GM19193 (cell line): ENCODE data around the gene CAPN3.

ENCODE experiments used
- POLR2A ChIP-seq: IDR thresholded peaks from 4 replicates; pipeline ENCODE4 v1.6.1; 2011; ENCODE audit not compliant: insufficient read depth, insufficient read length; ENCODE audit errors: extremely low read depth

The CAPN3 gene

DNA sequence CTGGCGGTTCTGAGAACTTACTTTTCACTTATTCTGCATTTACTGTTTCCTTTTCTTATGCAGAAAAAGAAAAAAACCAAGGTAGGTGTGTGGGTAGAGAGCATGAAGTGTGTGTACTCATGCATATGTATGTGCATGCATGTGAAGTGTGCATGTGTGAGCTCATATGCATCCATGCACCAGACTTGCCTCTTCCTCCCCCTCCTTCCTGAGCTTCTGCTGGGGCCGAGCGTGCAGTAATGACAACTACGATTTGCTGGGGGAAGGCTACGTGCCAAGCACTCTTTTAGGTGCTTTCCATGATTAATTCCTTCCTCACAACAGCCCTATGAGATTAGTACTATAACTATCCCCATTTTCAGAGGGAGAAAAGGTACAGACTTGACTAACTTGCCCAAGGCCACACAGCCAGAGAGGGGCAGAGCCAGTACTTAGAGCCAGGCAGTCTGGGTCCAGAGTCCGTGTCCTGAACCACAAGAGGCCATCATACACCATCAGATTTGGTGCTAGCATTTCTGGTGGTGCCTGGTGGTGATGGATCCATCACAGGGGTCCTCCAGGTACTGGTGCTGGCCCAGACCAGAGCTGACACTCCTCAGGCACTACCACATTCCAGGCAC, 46.7 kb downstream of the CAPN3 start:
- no peak for TF ChIP-seq POLR2A

DNA sequence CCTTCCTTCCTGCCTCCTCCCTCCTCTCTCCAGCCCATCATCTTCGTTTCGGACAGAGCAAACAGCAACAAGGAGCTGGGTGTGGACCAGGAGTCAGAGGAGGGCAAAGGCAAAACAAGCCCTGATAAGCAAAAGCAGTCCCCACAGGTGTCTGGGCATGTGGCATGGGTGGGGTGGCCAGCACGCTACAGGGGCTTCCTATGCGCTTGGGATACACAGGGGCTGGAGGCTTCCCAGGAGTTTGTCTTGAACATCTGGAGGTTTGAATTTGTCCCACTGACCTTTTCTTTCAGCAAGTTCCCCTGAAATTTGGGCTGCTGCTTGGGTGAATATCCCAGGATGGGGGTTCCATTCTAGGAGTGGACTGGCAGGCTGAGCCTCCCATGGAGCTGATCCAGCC, 48.9 kb downstream of the CAPN3 start:
- TF ChIP-seq POLR2A, result no peak

DNA sequence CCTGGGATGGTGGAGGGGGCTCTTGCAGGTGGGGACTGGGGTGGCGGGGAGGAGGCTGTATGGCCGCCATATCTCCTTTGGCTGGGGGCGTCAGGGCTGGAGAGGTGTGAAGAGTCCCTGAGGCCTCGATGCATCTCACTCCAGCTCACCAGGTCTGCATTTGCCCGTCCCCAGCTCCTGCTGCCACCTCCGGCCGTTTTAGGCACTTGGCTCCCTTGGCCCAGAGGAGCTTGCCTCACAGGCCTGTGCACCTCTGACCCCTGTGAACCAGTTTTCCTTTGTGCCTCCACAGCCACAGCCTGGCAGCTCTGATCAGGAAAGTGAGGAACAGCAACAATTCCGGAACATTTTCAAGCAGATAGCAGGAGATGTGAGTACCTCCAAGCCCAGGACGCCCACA, 49.7 kb downstream of the CAPN3 start:
- TF ChIP-seq POLR2A, result no peak

DNA sequence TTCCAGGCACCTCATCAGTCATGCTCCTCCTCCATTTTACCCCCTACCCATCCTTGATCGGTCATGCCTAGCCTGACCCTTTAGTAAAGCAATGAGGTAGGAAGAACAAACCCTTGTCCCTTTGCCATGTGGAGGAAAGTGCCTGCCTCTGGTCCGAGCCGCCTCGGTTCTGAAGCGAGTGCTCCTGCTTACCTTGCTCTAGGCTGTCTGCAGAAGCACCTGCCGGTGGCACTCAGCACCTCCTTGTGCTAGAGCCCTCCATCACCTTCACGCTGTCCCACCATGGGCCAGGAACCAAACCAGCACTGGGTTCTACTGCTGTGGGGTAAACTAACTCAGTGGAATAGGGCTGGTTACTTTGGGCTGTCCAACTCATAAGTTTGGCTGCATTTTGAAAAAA, 52.6 kb downstream of the CAPN3 start:
- no peak for TF ChIP-seq POLR2A

DNA sequence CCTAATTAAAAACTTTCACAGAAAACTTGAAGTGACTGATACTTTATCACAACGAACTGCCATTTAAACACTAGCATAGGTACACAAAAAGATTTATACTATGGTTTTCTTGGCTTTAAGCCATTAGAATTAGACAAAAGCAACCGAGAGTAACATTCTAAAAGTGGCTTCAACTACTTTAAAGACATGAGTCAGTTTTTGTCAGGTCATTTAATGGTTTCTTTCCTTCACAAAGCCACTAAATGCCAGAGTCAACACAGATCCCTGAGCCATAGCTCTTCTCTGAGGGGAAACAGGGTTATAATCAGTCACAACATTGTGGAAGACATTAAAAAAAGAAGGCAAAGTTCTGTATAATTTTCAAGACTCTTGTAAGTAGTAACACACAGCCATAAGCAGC, 54.6 kb downstream of the CAPN3 start:
- TF ChIP-seq POLR2A, result no peak

DNA sequence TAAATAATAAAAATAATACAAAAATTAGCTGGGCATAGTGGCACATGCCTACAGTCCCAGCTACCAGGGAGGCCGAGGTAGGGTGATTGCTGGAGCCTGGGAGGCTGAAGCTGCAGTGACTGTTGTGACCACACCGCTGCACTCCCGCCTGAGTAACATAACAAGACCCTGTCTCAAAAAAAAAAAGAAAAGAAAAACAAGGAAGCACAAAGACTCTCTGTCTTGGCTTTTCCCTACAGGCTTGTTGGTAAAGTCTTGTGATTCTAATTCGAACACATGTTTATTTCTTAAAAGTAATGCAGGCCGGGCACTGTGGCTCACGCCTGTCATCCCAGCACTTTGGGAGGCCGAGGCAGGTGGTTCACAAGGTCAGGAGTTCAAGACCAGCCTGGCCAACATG, 60.1 kb downstream of the CAPN3 start:
- TF ChIP-seq POLR2A, result no peak

DNA sequence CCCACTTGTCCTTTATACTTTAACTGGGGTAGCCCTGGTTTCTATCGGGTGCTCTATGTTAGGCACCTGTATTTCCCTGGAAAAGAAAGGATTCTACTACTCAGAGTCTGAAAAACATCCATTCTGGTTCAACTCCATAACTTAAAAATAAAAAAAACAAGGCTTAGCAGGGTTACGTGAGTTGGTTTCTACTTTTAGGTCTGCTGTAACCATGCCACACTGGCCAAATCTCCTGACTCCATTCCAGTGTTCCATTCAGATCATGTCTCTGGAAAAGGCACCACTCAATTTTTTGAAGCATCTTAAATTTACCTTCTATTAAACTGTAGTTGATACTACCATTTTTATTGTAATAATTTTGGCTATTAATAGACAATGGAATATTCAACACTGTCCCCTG, 62.1 kb downstream of the CAPN3 start:
- no peak for TF ChIP-seq POLR2A

DNA sequence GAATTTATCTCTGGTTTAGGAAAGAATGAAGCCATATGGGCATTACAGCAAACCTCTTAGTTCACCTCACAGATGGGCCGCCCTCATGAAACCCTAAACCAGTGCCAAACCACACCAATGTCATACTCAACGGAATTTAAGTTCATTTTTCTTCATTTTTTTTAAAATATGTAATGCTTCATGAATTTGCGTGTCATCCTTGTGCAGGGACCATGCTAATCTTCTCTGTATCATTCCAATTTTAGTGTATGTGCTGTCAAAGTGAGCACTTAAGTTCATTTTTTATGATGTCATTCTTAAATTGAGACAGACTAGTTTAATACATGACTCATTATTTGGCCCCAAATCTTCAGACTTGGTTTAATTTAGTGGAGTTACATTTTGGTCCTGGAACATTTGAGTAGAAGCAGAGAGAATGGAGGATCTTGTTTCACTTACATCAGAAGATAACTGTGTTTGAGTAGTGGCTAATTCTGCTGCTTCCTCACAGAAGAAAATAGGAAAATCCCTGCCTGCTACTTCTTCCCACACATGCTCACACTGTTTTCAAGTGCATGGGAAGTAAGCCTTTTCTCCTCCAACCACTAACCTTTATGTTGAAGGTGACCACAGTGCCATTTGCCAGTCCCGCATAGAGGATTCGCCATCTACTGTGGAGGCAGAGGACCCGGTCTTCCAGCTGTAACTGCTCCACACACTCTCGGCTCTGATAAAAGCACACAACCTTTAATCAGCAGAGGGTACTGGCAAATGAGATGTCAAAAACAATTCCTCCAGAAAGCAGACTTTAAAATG, 68.3 kb downstream of the CAPN3 start:
- TF ChIP-seq POLR2A, result no peak

DNA sequence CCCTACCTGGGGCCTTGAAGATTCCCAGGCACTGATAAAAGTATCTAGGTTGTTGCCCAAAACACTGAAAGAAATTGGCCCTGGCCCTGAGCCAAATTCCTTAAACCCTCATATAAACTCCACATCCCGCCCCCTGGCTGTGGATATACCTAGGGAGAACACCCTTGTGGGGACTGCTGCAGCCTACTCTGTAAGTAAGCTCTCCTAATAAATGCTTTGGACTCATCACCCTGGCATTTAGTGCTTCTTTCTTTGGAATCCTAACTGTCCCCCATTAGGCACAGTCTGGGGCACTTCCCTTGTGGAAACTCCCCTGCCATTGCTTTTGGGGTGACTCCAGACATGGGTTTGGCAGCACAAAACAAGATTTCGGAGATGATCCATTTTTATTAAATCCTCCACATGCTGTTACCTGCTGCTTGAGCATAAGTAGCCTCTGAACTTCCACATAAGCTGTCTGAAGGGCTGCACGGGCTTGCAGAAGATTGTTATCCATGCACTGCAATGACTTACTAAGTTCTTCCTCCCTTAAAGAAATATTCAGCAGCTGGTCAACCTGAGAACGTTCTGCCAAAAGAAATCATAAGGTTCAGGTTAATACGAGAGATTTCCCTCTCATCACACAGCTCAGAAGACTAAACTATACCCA, 85.2 kb downstream of the CAPN3 start:
- no peak for TF ChIP-seq POLR2A

DNA sequence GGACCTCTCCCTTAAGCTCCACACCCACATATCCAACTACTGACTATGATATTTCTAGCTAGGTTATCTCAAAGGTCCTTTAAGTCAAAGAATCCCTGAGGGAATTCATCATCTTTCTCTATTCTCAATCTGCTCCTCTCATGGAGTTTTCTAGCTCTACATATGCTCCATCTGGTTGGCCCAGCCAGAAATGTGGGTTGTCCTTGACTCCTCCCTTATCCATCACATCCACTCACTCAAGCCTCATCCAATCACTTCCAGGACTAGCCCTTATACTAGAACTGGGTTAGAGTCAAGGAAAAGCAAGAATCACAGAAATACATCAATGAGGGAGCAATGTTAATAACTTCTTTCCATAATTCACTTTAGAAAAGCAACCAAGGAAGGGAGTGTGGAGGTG, 86.2 kb downstream of the CAPN3 start:
- TF ChIP-seq POLR2A, result no peak

DNA sequence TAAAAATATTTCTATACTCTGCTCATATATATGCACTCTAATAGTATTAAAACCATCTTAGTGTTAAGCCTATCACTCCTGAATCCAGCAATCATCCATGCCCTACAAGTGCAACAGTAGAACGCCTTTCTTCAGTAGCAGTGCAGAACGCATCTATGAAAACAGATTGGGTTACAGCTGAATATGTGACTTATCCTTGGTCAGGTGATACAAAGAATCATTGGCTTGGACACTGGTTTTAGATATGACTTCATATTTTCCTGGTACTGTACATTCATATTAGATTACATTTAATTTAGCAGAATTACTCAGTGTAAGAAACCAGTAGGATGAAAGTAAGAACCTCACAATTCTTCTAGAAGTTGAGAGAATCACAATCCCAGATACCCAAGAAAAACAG, 88.3 kb downstream of the CAPN3 start:
- no peak for TF ChIP-seq POLR2A

DNA sequence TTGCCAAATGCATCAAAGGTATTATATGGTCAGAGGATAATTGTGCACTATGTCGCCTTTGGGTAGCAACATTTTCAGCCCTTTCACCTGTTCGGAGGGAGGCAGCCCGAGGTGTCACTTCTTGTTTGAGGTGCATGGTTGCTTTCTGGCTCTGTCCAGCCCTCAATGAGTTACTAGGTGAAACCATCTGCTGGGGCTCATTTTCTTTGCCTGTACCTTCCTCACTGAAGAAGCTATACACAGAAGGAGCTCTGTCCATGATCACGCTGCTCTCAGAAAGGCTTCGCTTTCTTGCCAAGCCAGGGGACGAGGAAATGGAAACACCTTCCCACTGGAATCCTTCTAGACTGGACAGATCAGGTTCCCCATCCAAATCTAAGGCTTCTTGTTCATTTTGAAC, 89.0 kb downstream of the CAPN3 start:
- no peak for TF ChIP-seq POLR2A

DNA sequence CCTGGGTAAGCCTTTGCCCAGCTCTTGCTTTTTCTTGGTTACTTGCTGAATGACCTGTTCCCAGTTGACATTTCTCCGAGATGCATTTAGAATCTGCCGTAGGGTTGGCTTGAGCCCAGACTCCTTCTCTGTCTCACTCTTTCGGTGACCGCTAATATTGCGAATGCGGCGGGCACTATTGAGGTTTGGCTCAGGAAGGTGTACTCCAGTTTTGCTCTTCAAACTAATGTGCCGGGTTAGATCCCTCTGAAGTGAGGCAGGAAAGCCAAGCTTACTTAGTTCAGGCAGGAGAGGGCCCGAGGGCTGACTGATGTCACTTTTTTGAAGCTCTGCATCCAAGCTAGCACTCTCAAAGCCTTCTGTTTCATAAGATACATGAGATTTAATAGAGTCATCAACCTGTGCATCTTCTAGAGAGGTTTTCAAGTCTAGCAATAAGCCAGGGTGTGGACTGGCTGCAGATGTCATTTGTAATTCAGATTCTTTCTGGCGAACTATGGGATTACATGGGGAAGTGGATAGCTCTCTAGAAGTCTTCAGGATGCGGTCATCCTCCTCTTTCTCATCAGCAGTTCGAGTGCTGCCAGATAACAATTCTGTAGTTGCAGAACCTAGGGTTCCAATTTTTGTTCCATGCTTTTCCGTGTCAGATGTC, 90.6 kb downstream of the CAPN3 start:
- no peak for TF ChIP-seq POLR2A

DNA sequence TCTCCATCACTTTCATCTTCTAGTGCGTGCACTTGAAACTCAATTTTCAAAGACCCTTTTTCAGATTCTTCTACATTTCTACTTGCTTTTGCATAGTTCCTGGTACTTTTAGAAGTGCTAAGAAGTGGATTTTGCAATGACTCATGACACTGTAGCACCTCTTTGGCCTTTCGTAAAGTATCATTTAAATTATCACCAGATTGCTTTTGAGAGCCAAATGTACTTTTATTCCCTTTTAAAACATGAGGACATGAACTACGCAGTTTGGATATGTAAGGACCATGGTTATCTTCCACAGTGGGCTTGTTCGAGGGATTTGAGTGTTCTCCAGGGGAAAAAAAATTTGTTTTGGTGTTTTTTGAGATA, 91.1 kb downstream of the CAPN3 start:
- TF ChIP-seq POLR2A, result no peak

DNA sequence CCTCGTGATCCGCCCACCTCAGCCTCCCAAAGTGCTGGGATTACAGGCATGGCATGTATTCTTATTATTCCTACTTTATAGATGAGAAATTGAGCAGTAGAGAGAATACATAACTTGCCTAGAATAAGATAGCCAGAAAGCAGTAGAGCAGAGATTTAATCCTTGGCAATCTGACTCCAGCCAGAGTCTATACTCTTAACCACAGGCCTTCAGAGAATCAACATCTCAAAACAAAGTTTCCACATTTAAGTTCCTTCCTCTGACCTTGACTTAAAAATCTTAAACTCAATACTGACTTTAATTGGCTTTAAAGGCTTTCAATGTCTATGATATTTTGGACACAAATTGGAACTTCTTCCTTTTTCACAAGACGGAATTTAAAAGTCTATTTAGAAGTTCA, 94.5 kb downstream of the CAPN3 start:
- no peak for TF ChIP-seq POLR2A

DNA sequence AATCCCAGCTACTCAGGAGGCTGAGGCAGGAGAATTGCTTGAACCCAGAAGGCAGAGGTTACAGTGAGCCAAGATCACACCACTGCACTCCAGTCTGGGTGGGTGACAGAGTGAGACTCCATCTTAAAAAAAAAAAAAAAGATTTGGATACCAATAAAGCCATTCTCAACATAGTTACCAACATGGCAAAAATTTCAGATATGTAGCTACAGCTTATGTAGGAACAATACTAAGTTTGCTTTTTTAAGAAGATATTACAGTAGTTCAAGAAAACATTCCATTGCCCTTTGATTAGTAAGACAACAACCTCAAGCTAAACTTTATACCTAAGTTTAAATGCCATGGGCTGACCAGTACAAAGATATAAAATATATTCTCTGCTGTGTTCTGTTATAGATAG, 97.2 kb downstream of the CAPN3 start:
- no peak for TF ChIP-seq POLR2A
